Bronchial epithelial cell (primary cell): ENCODE data around the gene PDZD8. TPM values are rescaled to one million over a fixed set of nuclear protein-coding genes. Genes with fewer than 3 reads are reported as not detected.

Experiments used
- DNase-seq: peaks from one replicate; pipeline ENCODE4 v3.0.0-alpha.2; 2010; ENCODE audit warnings: low read depth
- FAIRE-seq: peaks from 2 replicates; lab custom pipeline; 2011; peaks lifted over from hg19 to GRCh38; lab: Jason Lieb, UNC
- H3K27me3 ChIP-seq: 2 replicates; pipeline ENCODE4 v1.5.1; 2011; ENCODE audit warnings: low read length; ENCODE audit not compliant: control insufficient read depth, insufficient read depth
- H3K36me3 ChIP-seq: 2 replicates; pipeline ENCODE4 v1.5.1; 2011; ENCODE audit warnings: low read length; ENCODE audit not compliant: control insufficient read depth, insufficient read depth
- H3K4me3 ChIP-seq: 2 replicates; pipeline ENCODE4 v1.5.1; 2011; ENCODE audit warnings: mild to moderate bottlenecking, low read depth, low read length, control low read depth
- total RNA-seq: library from RNA; depleted of rRNA; stranded (reverse); fragments of >200 nt; gene quantifications from 2 replicates; pipeline ENCODE4 v1.2.1, GENCODE V29; 2014
- TF ChIP-seq, protein P1 (sequence below): IDR thresholded peaks from 2 replicates; pipeline ENCODE4 v1.5.1; 2011; ENCODE audit warnings: mild to moderate bottlenecking, moderate library complexity, low read length, control low read depth, inconsistent platforms; ENCODE audit not compliant: insufficient read depth, severe bottlenecking

Gene PDZD8
- total RNA-seq, 1 donor from 2014 or later: 20.3 TPM

DNA sequence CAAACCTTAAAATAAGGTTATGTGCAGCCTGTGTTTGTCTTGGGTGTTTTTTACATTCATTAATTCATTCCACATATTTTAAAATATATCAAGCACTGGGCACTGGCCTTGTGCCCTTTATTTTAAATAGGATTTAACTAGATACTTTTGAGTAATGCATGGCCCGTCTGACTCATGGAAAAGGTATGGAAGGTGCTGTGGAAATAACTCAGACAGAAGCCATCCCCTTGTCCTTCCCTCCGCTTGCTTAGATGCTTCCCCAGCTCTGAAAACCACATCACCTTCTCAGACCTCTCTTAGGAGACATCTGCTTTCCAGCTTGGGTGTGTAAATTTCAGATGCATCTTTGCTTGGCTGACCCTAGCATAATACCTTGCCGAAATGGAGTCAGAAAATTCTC is 103.8 kb downstream of the PDZD8 start:
- H3K27me3 ChIP-seq: no peaks in the 10 kb centered on the region
- TF ChIP-seq, protein P1, sequence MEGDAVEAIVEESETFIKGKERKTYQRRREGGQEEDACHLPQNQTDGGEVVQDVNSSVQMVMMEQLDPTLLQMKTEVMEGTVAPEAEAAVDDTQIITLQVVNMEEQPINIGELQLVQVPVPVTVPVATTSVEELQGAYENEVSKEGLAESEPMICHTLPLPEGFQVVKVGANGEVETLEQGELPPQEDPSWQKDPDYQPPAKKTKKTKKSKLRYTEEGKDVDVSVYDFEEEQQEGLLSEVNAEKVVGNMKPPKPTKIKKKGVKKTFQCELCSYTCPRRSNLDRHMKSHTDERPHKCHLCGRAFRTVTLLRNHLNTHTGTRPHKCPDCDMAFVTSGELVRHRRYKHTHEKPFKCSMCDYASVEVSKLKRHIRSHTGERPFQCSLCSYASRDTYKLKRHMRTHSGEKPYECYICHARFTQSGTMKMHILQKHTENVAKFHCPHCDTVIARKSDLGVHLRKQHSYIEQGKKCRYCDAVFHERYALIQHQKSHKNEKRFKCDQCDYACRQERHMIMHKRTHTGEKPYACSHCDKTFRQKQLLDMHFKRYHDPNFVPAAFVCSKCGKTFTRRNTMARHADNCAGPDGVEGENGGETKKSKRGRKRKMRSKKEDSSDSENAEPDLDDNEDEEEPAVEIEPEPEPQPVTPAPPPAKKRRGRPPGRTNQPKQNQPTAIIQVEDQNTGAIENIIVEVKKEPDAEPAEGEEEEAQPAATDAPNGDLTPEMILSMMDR: no peak
- FAIRE-seq (no peak), DNase-seq (peak; percentile 71)
- H3K36me3 ChIP-seq: no peaks in the 10 kb centered on the region
- H3K4me3 ChIP-seq: no peak overlapping the region

GRCh38 chr10:117268907-117269306 is 106.3 kb downstream of the PDZD8 start:
- Histone ChIP-seq H3K4me3 (no peak overlapping the region), H3K27me3 (no peaks in the 10 kb centered on the region), H3K36me3 (no peaks in the 10 kb centered on the region)
- TF ChIP-seq, protein P1: no peak
- FAIRE-seq (no peak), DNase-seq (no peak)

- H3K36me3 ChIP-seq: no peaks in the 10 kb centered on the region
- DNase-seq (no peak), FAIRE-seq (no peak)
- no peaks in the 10 kb centered on the region for H3K27me3 ChIP-seq
- TF ChIP-seq, protein P1: no peak
- no peak overlapping the region for H3K4me3 ChIP-seq
These were observed 107.0 kb downstream of the PDZD8 start for GRCh38 chr10:117268258-117268657.

DNA sequence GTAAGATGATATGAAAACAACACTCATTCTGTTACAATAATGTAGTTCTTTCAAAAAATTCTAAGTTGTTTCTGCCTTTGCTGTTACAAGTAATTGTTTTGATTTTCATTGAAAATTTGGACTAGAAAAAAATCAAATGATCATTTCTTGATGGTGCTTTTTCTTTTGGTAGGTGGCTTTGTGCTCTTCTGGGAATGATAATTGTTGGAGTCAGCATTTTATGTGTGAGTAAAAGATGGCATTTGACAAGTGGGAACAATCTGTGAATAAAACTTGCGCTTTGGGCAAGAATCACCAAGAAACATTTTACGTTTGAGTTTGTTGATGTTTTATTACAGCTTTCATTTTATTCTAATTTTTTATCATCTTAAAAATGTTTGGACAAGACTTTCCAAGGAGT is 108.4 kb downstream of the PDZD8 start:
- DNase-seq (no peak), FAIRE-seq (no peak)
- H3K36me3 ChIP-seq: no peaks in the 10 kb centered on the region
- no peaks in the 10 kb centered on the region for H3K27me3 ChIP-seq
- TF ChIP-seq, protein P1: no peak
- H3K4me3 ChIP-seq: no peak overlapping the region

DNA sequence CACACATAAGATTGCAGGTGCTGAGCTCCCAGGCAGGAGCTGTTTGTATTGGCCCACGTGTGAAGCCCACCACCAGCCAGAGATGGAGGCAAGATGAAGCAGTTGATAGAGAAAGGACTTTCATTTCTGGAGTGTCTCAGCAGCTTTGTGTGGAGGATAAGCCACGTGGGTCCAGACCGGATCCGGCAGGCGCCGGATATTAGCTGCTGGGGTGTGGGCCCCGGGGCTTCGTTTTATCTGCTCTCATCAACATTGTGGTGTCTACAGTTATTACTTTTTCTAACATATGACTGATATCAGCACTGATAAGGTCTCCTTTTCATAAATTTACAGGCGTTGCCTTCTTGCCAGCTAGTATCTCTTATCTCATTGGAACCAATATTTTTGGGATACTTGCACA is 108.8 kb downstream of the PDZD8 start:
- TF ChIP-seq, protein P1: no peak
- no peak for FAIRE-seq
- no peaks in the 10 kb centered on the region for H3K36me3 ChIP-seq
- H3K27me3 ChIP-seq: no peaks in the 10 kb centered on the region
- DNase-seq: no peak
- H3K4me3 ChIP-seq: no peak overlapping the region

GRCh38 chr10:117264782-117265181 is 110.5 kb downstream of the PDZD8 start:
- FAIRE-seq (no peak), DNase-seq (no peak)
- no peak overlapping the region for H3K4me3 ChIP-seq
- no peaks in the 10 kb centered on the region for H3K27me3 ChIP-seq
- H3K36me3 ChIP-seq: no peaks in the 10 kb centered on the region
- TF ChIP-seq, protein P1: no peak
